Activated CD4-positive, alpha-beta memory T cell treated with anti-CD3 and anti-CD28 coated beads for 36 hours (primary cell): ENCODE data around the gene IGFL3. TPM values are rescaled to one million over a fixed set of nuclear protein-coding genes. Genes with fewer than 3 reads are reported as not detected.
A peak's percentile ranks its signal among the peaks of the same experiment; 100 is the strongest.

Experiments
- CTCF ChIA-PET: fragments of 350-600 bp; sonication (Branson Sonifier 250); formaldehyde crosslinking; loops from one replicate; lab custom pipeline; 2021; ENCODE audit warnings: antibody characterized with exemption, inconsistent platforms; lab: Charles Lee
- POLR2A ChIA-PET: fragments of 350-600 bp; sonication (Branson Sonifier 250); formaldehyde crosslinking; loops from one replicate; lab custom pipeline; 2021; ENCODE audit warnings: antibody characterized with exemption; lab: Charles Lee
- DNase-seq: peaks from one replicate; pipeline ENCODE4 v3.0.0-alpha.2; 2020
- H3K27ac Mint-ChIP-seq: one replicate; pipeline ENCODE4 v1.8.0; 2021; ENCODE audit warnings: mixed read lengths
- H3K27me3 Mint-ChIP-seq: one replicate; pipeline ENCODE4 v1.8.0; 2021; ENCODE audit warnings: mixed read lengths
- H3K36me3 Mint-ChIP-seq: one replicate; pipeline ENCODE4 v1.8.0; 2021; ENCODE audit warnings: mixed read lengths
- H3K4me1 Mint-ChIP-seq: one replicate; pipeline ENCODE4 v1.8.0; 2021; ENCODE audit warnings: low read depth, mixed read lengths
- H3K4me3 Mint-ChIP-seq: one replicate; pipeline ENCODE4 v1.8.0; 2021; ENCODE audit warnings: mild to moderate bottlenecking, mixed read lengths
- H3K9me3 Mint-ChIP-seq: one replicate; pipeline ENCODE4 v1.8.0; 2021; ENCODE audit warnings: mixed read lengths
- intact Hi-C: fragments of 100-400 bp; cut with micrococcal nuclease; formaldehyde crosslinking; loops from one replicate; pipeline ENCODE4 v1.15.1; 2023
- total RNA-seq, 2 experiments: library from RNA; stranded (reverse); gene quantifications; one replicate each; pipeline ENCODE4 v1.2.3, GENCODE V29; 2021

The IGFL3 gene
- total RNA-seq, 2 experiments from 2014 or later: not detected

- H3K27ac Mint-ChIP-seq: no peak overlapping the region
- H3K4me3 Mint-ChIP-seq: no peak overlapping the region
- CTCF ChIA-PET: no interaction called here
- H3K4me1 Mint-ChIP-seq: peaks cover 6% of the 10 kb centered on the region
- no peaks in the 10 kb centered on the region for H3K9me3 Mint-ChIP-seq
- intact Hi-C loops: no loop called here
- no peak for DNase-seq
- peaks cover 18% of the 10 kb centered on the region for H3K27me3 Mint-ChIP-seq
- POLR2A ChIA-PET: no interaction called here
- no peaks in the 10 kb centered on the region for H3K36me3 Mint-ChIP-seq
Measured at GRCh38 chr19:46142294-46142693, 17.8 kb upstream of the IGFL3 start.

DNA sequence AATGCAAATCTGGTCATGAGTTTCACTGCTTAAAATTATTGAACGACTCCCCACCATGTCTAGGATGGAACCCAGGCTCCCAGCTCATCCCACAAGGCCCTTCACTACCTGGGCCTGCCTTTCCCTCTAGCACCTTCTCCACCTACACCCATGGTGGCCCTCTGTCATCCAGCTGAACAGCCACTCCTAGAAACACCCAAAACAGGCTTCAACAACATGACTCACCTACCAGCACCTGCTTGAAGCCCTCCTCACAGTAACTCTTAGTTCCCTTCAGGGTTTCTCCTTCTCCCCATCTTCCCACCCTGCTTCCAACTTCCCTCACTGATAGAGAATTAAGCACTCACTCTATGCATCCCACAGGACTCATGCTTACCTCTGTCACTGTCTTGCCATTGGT is 16.9 kb upstream of the IGFL3 start:
- Mint-ChIP-seq H3K9me3 (no peaks in the 10 kb centered on the region), H3K4me3 (no peak overlapping the region), H3K36me3 (no peaks in the 10 kb centered on the region), H3K27me3 (peaks cover 21% of the 10 kb centered on the region), H3K4me1 (peaks cover 6% of the 10 kb centered on the region), H3K27ac (no peak overlapping the region)
- ChIA-PET POLR2A (no interaction called here), CTCF (no interaction called here)
- DNase-seq: no peak
- intact Hi-C loops: no loop called here

- peaks cover 27% of the 10 kb centered on the region for H3K27me3 Mint-ChIP-seq
- ChIA-PET CTCF (interaction anchor here (1.3 kb wide), 1 partner anchor 11 kb away, joined by 3 read pairs; no protein-coding TSS in a partner anchor), POLR2A (no interaction called here)
- H3K36me3 Mint-ChIP-seq: no peaks in the 10 kb centered on the region
- intact Hi-C loops: no loop called here
- no peak overlapping the region for H3K4me3 Mint-ChIP-seq
- DNase-seq: peak; percentile 26
- peaks cover 6% of the 10 kb centered on the region for H3K4me1 Mint-ChIP-seq
- H3K9me3 Mint-ChIP-seq: no peaks in the 10 kb centered on the region
- H3K27ac Mint-ChIP-seq: no peak overlapping the region
Measured at GRCh38 chr19:46137915-46138473, 13.5 kb upstream of the IGFL3 start.

- peaks cover 41% of the 10 kb centered on the region for H3K27me3 Mint-ChIP-seq
- no peak for DNase-seq
- H3K36me3 Mint-ChIP-seq: no peaks in the 10 kb centered on the region
- H3K27ac Mint-ChIP-seq: no peak overlapping the region
- POLR2A ChIA-PET: no interaction called here
- H3K4me1 Mint-ChIP-seq: peaks cover 6% of the 10 kb centered on the region
- H3K4me3 Mint-ChIP-seq: no peak overlapping the region
- intact Hi-C loops: no loop called here
- H3K9me3 Mint-ChIP-seq: no peaks in the 10 kb centered on the region
- CTCF ChIA-PET: no interaction called here
Measured at GRCh38 chr19:46134527-46134926, 10.0 kb upstream of the IGFL3 start.

DNA sequence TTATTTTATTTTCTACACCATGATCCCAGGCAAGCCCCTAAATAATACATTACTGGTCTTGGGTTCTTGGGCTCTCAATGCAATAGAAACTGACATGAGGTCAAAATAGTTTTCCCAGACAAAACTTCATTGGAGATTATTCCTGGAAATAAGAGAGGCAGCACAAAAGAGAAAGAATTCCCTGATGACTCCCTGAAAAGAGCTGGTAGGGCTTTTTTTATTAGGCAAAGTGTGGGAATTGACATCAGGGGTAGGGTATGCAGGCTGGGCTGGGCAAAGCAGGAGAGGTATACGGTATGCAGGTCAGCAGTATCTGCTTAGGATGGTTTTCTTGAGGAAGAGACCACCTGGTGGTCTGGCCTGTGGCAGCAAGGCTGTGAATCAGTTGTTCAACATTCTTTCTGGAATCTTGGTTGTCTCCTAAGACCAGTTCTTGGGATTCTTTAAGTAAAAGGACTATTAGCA is 9.3 kb upstream of the IGFL3 start:
- Mint-ChIP-seq H3K36me3 (no peaks in the 10 kb centered on the region), H3K4me1 (peaks cover 6% of the 10 kb centered on the region), H3K4me3 (no peak overlapping the region), H3K27ac (no peak overlapping the region), H3K9me3 (no peaks in the 10 kb centered on the region), H3K27me3 (peaks cover 46% of the 10 kb centered on the region)
- DNase-seq: no peak
- intact Hi-C loops: no loop called here
- ChIA-PET POLR2A (no interaction called here), CTCF (no interaction called here)

DNA sequence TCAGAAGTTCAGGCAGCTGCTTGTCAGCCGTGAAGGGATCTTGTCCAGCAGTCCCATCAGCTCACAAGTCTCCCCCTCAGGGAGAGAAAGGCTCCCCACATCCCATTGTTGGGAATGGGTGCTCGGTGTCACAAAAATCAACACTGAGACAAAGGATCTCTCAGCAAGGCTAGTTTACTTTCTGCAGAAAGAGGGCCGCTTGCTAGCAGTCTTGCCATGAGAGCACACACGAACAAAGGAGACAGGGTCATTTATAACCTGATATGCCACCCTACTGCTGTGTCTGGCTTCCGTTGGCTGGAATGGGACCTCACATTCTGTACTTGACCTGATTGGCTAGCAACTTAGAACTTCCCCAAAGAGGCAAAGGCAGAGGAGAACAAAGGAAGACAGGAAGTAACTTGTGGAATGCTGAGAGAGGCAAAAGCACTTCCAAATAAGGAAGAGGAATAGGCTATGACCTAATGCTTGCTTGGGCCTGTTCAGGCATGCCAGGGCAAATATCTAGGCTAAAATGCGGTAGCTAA is 8.7 kb upstream of the IGFL3 start:
- no peak overlapping the region for H3K4me3 Mint-ChIP-seq
- no peak overlapping the region for H3K27ac Mint-ChIP-seq
- ChIA-PET POLR2A (no interaction called here), CTCF (no interaction called here)
- H3K4me1 Mint-ChIP-seq: peaks cover 3% of the 10 kb centered on the region
- H3K36me3 Mint-ChIP-seq: no peaks in the 10 kb centered on the region
- no peak for DNase-seq
- intact Hi-C loops: no loop called here
- H3K27me3 Mint-ChIP-seq: peaks cover 50% of the 10 kb centered on the region
- no peaks in the 10 kb centered on the region for H3K9me3 Mint-ChIP-seq

DNA sequence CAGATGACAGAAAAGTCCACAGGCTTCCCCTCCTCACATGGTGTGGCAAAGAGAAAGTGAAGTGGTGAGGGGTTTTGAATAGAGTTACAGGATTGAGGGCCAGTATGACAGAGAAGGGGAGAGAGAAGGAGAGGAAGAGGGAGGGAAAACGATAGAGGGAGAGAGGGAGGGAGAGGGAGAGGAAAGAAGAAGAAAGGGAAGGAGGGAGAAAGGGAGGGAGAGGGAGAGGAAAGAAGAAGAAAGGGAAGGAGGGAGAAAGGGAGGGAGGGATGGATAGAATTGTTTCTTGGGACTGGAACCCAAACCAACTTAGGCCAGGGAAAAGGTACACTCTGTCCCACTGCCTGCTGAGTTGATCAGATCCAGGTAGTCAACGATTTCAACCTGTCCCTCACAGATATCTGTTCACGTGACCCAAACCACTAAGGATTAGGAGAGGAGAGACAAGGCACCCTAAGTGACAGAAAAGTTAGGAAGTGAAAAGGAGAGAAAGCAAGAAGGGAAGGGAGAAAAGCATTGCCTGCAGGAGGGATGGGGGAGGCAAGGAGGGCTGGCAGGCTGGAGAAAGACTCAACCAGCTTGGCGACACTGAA is 8.1 kb upstream of the IGFL3 start:
- no peak overlapping the region for H3K27ac Mint-ChIP-seq
- intact Hi-C loops: no loop called here
- ChIA-PET POLR2A (no interaction called here), CTCF (no interaction called here)
- no peaks in the 10 kb centered on the region for H3K36me3 Mint-ChIP-seq
- no peak for DNase-seq
- no peak overlapping the region for H3K4me3 Mint-ChIP-seq
- no peaks in the 10 kb centered on the region for H3K4me1 Mint-ChIP-seq
- no peaks in the 10 kb centered on the region for H3K9me3 Mint-ChIP-seq
- peaks cover 51% of the 10 kb centered on the region for H3K27me3 Mint-ChIP-seq

DNA sequence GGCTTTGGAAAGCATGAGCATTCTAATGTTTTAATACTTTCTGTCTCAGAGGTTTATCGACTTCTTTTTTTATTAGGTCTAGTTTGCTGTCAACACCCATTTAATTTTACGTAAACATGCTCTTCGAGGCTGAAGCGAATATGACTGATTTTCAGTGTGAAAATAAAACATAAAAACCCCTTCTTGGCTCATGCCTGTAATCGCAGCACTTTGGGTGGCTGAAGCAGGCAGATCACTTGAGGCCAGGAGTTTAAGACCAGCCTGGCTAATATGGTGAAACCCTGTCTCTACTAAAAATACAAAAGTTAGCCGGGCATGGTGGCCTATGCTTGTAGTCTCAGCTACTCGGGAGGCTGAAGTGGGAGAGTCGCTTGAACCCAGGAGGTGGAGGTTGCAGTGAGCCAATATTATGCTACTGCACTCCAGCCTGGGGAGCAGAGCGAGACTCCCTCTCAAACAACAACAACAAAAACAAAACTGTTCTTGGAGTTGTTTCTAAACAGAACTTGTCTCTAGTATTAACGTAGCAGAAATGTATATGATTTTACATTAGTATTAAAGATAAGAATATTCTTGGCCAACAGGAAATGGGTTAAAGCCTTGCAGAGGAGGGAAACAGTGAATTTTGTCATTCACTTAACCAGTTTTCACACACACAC is 7.1 kb upstream of the IGFL3 start:
- CTCF ChIA-PET: no interaction called here
- peaks cover 50% of the 10 kb centered on the region for H3K27me3 Mint-ChIP-seq
- intact Hi-C loops: no loop called here
- DNase-seq: no peak
- no peak overlapping the region for H3K27ac Mint-ChIP-seq
- no peaks in the 10 kb centered on the region for H3K9me3 Mint-ChIP-seq
- H3K4me1 Mint-ChIP-seq: no peaks in the 10 kb centered on the region
- no peaks in the 10 kb centered on the region for H3K36me3 Mint-ChIP-seq
- H3K4me3 Mint-ChIP-seq: no peak overlapping the region
- POLR2A ChIA-PET: no interaction called here

GRCh38 chr19:46126086-46126580 is 1.6 kb upstream of the IGFL3 start:
- H3K36me3 Mint-ChIP-seq: no peaks in the 10 kb centered on the region
- no peaks in the 10 kb centered on the region for H3K9me3 Mint-ChIP-seq
- intact Hi-C loops: no loop called here
- H3K27ac Mint-ChIP-seq: no peak overlapping the region
- H3K4me1 Mint-ChIP-seq: no peaks in the 10 kb centered on the region
- no peak overlapping the region for H3K4me3 Mint-ChIP-seq
- peaks cover 49% of the 10 kb centered on the region for H3K27me3 Mint-ChIP-seq
- POLR2A ChIA-PET: no interaction called here
- no peak for DNase-seq
- CTCF ChIA-PET: interaction anchor here (0.6 to 1.7 kb wide), 4 partner anchors 13 to 155 kb away, joined by 3 to 5 read pairs (median 4); no protein-coding TSS in a partner anchor

GRCh38 chr19:46125447-46125846 is 959 bp upstream of the IGFL3 start:
- intact Hi-C loops: no loop called here
- Mint-ChIP-seq H3K27ac (no peak overlapping the region), H3K4me1 (no peaks in the 10 kb centered on the region), H3K9me3 (no peaks in the 10 kb centered on the region), H3K27me3 (peaks cover 50% of the 10 kb centered on the region), H3K4me3 (no peak overlapping the region), H3K36me3 (no peaks in the 10 kb centered on the region)
- DNase-seq: no peak
- ChIA-PET POLR2A (no interaction called here), CTCF (interaction anchor here (0.6 to 1.7 kb wide), 3 partner anchors 47 to 156 kb away, joined by 3 to 5 read pairs (median 4); no protein-coding TSS in a partner anchor)

GRCh38 chr19:46118136-46118535 is 6.4 kb downstream of the IGFL3 start:
- no peak for DNase-seq
- Mint-ChIP-seq H3K36me3 (no peaks in the 10 kb centered on the region), H3K4me1 (peaks cover 11% of the 10 kb centered on the region), H3K4me3 (no peak overlapping the region), H3K27me3 (peaks cover 49% of the 10 kb centered on the region), H3K27ac (no peak overlapping the region), H3K9me3 (no peaks in the 10 kb centered on the region)
- CTCF ChIA-PET: no interaction called here
- POLR2A ChIA-PET: no interaction called here
- intact Hi-C loops: no loop called here

DNA sequence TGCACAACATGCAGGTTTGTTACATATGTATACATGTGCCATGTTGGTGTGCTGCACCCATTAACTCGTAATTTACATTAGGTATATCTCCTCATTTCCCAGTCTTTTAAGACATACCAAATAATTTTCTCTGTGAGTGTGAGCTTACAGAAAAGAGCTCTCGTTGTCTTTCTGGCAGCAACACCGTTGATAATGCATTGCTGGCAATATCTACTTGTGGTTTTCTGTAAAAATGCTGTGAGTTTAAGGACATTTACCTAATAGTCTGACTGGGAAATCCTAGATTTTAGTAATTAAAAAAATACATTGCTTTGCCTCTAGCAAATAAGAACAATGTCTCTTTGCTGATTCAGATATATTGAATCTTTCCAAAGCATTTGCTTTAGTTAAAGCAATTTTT is 8.4 kb downstream of the IGFL3 start:
- ChIA-PET POLR2A (interaction anchor here (0.6 to 1.5 kb wide), 2 partner anchors 23 to 147 kb away, joined by 3 to 5 read pairs; no protein-coding TSS in a partner anchor), CTCF (interaction anchor here (1.4 to 1.7 kb wide), 2 partner anchors 87 to 149 kb away, joined by 4 to 7 read pairs; no protein-coding TSS in a partner anchor)
- Mint-ChIP-seq H3K9me3 (no peaks in the 10 kb centered on the region), H3K27me3 (peaks cover 56% of the 10 kb centered on the region), H3K27ac (no peak overlapping the region), H3K4me3 (no peak overlapping the region), H3K4me1 (peaks cover 11% of the 10 kb centered on the region), H3K36me3 (no peaks in the 10 kb centered on the region)
- no peak for DNase-seq
- intact Hi-C loops: no loop called here
